ENCODE measurements around the gene WIPF1.

Gene WIPF1

GRCh38 chr2:174590928-174591648, 6.5 kb downstream of the WIPF1 start:
- no peak for TF ChIP-seq CTCF (IDR thresholded peaks at IDR 0.05; ENCODE audit: low read depth, low read length)
- no peak for DNase-seq (ENCODE audit: low read depth, low spot score)
- H3K4me3 ChIP-seq (ENCODE audit: low read depth, low read length), result no peak overlapping the region
- in situ Hi-C loops (cut with HindIII; ENCODE audit: low sequenced_read_pairs), result no loop called here

GRCh38 chr2:174590346-174590745, 7.3 kb downstream of the WIPF1 start:
- no peak overlapping the region for H3K4me3 ChIP-seq (ENCODE audit: low read depth, low read length)
- no peak for TF ChIP-seq CTCF (IDR thresholded peaks at IDR 0.05; ENCODE audit: low read depth, low read length)
- in situ Hi-C loops (cut with HindIII; ENCODE audit: low sequenced_read_pairs), result no loop called here
- no peak for DNase-seq (ENCODE audit: low read depth, low spot score)

- in situ Hi-C loops (cut with HindIII; ENCODE audit: low sequenced_read_pairs), result no loop called here
- no peak for DNase-seq (ENCODE audit: low read depth, low spot score)
- no peak for TF ChIP-seq CTCF (IDR thresholded peaks at IDR 0.05; ENCODE audit: low read depth, low read length)
- H3K4me3 ChIP-seq (ENCODE audit: low read depth, low read length), result no peak overlapping the region
Observed at GRCh38 chr2:174589334-174589733, 8.3 kb downstream of the WIPF1 start.

DNA sequence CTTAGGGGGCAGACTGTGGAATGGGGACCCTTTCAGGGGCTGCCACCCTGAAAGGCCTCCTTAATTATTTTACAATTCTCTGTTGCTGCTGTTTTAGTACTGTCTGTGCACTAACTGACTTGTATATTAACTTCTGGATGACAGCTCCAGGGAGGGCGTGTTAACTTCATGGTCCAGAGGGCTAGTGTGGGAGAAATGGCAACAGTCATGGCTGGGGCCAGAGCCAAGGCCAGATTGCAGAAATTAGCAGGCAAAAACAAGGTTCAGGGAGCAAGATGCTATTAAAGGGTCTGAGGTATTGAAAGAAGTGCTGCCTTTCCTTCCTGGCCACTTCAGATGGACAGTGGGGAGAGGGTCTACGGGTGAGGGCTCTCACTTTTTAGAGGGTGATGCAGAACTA, 9.1 kb downstream of the WIPF1 start:
- no peak overlapping the region for H3K4me3 ChIP-seq (ENCODE audit: low read depth, low read length)
- no peak for TF ChIP-seq CTCF (IDR thresholded peaks at IDR 0.05; ENCODE audit: low read depth, low read length)
- in situ Hi-C loops (cut with HindIII; ENCODE audit: low sequenced_read_pairs), result no loop called here
- DNase-seq (ENCODE audit: low read depth, low spot score), result no peak

- no peak overlapping the region for H3K4me3 ChIP-seq (ENCODE audit: low read depth, low read length)
- no peak for TF ChIP-seq CTCF (IDR thresholded peaks at IDR 0.05; ENCODE audit: low read depth, low read length)
- DNase-seq (ENCODE audit: low read depth, low spot score), result no peak
- in situ Hi-C loops (cut with HindIII; ENCODE audit: low sequenced_read_pairs), result no loop called here
Observed at GRCh38 chr2:174587579-174587978, 10.0 kb downstream of the WIPF1 start.

GRCh38 chr2:174586418-174587295, 10.9 kb downstream of the WIPF1 start:
- TF ChIP-seq CTCF (IDR thresholded peaks at IDR 0.05; ENCODE audit: low read depth, low read length), result no peak
- H3K4me3 ChIP-seq (ENCODE audit: low read depth, low read length), result no peak overlapping the region
- DNase-seq (ENCODE audit: low read depth, low spot score), result no peak
- in situ Hi-C loops (cut with HindIII; ENCODE audit: low sequenced_read_pairs), result no loop called here
